Measurements from ENCODE around the gene RNF114.

The RNF114 gene

DNA sequence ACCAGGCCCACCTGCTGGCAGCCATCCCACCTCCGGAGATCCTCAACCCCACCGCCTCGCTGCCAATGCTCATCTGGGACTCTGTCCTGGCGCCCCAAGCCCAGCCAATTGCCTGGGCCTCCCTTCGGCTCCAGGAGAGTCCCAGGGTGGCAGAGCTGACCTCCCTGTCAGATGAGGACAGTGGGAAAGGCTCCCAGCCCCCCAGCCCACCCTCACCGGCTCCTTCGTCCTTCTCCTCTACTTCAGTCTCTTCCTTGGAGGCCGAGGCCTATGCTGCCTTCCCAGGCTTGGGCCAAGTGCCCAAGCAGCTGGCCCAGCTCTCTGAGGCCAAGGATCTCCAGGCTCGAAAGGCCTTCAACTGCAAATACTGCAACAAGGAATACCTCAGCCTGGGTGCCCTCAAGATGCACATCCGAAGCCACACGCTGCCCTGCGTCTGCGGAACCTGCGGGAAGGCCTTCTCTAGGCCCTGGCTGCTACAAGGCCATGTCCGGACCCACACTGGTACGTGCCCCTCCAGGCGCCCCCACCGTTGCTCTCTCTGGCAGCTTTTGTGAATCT is 47.7 kb downstream of the RNF114 start:
- no peak for TF ChIP-seq FOXP2 (optimal IDR thresholded peaks at IDR 0.05; ENCODE audit: borderline replicate concordance, extremely low read depth, extremely low read length, insufficient read depth)
- TF ChIP-seq SIN3A (IDR thresholded peaks at IDR 0.05; ENCODE audit: borderline replicate concordance, insufficient read depth, low read length), result no peak
- TF ChIP-seq, protein P1, sequence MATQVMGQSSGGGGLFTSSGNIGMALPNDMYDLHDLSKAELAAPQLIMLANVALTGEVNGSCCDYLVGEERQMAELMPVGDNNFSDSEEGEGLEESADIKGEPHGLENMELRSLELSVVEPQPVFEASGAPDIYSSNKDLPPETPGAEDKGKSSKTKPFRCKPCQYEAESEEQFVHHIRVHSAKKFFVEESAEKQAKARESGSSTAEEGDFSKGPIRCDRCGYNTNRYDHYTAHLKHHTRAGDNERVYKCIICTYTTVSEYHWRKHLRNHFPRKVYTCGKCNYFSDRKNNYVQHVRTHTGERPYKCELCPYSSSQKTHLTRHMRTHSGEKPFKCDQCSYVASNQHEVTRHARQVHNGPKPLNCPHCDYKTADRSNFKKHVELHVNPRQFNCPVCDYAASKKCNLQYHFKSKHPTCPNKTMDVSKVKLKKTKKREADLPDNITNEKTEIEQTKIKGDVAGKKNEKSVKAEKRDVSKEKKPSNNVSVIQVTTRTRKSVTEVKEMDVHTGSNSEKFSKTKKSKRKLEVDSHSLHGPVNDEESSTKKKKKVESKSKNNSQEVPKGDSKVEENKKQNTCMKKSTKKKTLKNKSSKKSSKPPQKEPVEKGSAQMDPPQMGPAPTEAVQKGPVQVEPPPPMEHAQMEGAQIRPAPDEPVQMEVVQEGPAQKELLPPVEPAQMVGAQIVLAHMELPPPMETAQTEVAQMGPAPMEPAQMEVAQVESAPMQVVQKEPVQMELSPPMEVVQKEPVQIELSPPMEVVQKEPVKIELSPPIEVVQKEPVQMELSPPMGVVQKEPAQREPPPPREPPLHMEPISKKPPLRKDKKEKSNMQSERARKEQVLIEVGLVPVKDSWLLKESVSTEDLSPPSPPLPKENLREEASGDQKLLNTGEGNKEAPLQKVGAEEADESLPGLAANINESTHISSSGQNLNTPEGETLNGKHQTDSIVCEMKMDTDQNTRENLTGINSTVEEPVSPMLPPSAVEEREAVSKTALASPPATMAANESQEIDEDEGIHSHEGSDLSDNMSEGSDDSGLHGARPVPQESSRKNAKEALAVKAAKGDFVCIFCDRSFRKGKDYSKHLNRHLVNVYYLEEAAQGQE (IDR thresholded peaks at IDR 0.05; ENCODE audit: insufficient read depth in 1 of 2, low read depth in 2 of 2, low read length in 2 of 2), result no peak
- TF ChIP-seq POLR2AphosphoS5 (IDR thresholded peaks at IDR 0.05; ENCODE audit: low read depth, low read length), result no peak
- no peak for TF ChIP-seq TAF1 (IDR thresholded peaks at IDR 0.05; ENCODE audit: borderline replicate concordance, insufficient read depth, low read length)

DNA sequence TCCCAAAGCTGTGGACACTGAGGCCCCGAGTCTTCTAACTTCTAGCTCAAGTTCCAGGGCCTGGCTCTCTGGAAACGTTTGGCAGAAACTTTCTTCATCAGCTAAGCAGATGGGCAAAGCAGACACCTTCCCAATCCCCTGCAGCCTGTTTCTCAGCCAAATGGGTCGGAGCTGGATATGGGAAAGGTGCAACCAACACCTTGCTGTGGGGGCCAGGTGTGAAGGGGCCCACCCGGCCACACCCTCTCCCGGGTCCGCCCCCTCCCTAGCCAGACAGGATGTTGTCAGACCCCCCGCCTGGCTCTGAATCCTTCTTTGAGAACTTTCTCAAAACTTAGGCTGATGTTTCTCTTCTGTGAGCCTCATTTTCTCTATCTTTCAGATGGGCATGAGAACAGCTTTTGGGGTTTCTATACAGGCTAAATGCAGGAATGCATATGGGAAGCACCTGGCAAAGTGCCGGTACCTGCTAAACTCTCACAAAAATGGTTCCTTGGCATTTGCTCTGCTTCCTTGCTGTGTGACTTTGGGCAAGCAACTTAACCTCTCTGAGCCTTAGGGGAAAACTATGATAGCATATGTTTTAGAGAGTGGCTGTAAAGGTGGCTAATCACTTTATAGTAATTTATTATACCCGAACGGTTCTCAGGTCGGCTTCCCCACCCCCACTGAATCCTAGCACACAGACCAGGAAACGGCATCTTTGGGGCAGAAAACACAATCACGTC is 48.4 kb downstream of the RNF114 start:
- TF ChIP-seq, protein P1 (IDR thresholded peaks at IDR 0.05; ENCODE audit: insufficient read depth in 1 of 2, low read depth in 2 of 2, low read length in 2 of 2), result no peak
- TF ChIP-seq FOXP2 (optimal IDR thresholded peaks at IDR 0.05; ENCODE audit: borderline replicate concordance, extremely low read depth, extremely low read length, insufficient read depth) (no peak), TAF1 (IDR thresholded peaks at IDR 0.05; ENCODE audit: borderline replicate concordance, insufficient read depth, low read length) (no peak), SIN3A (IDR thresholded peaks at IDR 0.05; ENCODE audit: borderline replicate concordance, insufficient read depth, low read length) (no peak), POLR2AphosphoS5 (IDR thresholded peaks at IDR 0.05; ENCODE audit: low read depth, low read length) (no peak)

DNA sequence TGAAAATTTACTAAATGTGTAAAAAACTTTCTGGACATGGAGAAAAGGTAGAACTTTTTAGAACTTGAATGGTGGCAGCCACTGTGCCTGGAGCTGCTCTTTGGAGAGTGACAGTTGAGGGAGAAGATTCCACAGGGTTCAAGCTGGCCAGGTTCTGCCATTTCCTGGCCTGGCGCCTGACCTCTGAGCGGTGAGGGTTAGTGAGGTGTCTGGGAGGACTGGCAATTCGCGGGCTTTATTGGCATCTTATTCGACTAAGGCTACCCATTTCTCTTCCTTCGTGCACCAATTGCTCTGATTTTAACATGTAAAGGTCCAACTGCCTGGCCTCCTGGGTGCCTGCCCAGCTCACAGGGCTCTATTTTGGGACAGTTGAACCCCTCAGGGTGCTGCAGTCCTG is 49.0 kb downstream of the RNF114 start:
- TF ChIP-seq, protein P1 (IDR thresholded peaks at IDR 0.05; ENCODE audit: insufficient read depth in 1 of 2, low read depth in 2 of 2, low read length in 2 of 2), result no peak
- TF ChIP-seq TAF1 (IDR thresholded peaks at IDR 0.05; ENCODE audit: borderline replicate concordance, insufficient read depth, low read length), result no peak
- no peak for TF ChIP-seq SIN3A (IDR thresholded peaks at IDR 0.05; ENCODE audit: borderline replicate concordance, insufficient read depth, low read length)
- no peak for TF ChIP-seq FOXP2 (optimal IDR thresholded peaks at IDR 0.05; ENCODE audit: borderline replicate concordance, extremely low read depth, extremely low read length, insufficient read depth)
- no peak for TF ChIP-seq POLR2AphosphoS5 (IDR thresholded peaks at IDR 0.05; ENCODE audit: low read depth, low read length)

DNA sequence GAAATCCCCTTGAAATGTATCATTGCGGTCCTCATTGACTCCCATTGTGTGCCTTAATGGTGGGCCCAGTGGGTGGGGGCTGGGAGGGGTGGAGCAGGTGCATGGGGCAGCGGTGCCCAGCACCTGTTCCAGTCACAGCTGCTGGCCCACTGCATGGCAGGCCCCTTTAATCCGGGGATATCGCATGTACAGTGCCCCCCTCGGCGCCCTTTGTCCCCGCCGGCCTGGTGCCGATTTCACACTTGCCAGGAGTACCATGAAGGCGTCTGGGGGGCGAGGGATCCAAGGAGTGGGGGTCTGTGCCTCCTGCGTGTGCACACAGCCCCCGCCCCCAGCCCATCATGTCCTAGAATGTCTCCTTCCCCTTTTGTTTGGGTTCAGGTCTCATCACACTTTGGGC is 49.4 kb downstream of the RNF114 start:
- TF ChIP-seq, protein P1 (IDR thresholded peaks at IDR 0.05; ENCODE audit: insufficient read depth in 1 of 2, low read depth in 2 of 2, low read length in 2 of 2), result no peak
- TF ChIP-seq SIN3A (IDR thresholded peaks at IDR 0.05; ENCODE audit: borderline replicate concordance, insufficient read depth, low read length) (no peak), TAF1 (IDR thresholded peaks at IDR 0.05; ENCODE audit: borderline replicate concordance, insufficient read depth, low read length) (no peak), FOXP2 (optimal IDR thresholded peaks at IDR 0.05; ENCODE audit: borderline replicate concordance, extremely low read depth, extremely low read length, insufficient read depth) (no peak)
